H1 (cell line): ENCODE measurements around the gene MPIG6B. TPM values are rescaled to one million over a fixed set of nuclear protein-coding genes. Genes with fewer than 3 reads are reported as not detected.

Source experiments
- ASH2L ChIP-seq: fragments of 200-600, 300-600 bp; sonication (generic); IDR thresholded peaks from one replicate; pipeline ENCODE4 v1.7.1; 2017; ENCODE audit warnings: low read length
- CREB1 ChIP-seq: IDR thresholded peaks from 2 replicates; pipeline ENCODE4 v1.6.1; 2012; ENCODE audit warnings: inconsistent platforms
- EGR1 ChIP-seq: IDR thresholded peaks from 2 replicates; pipeline ENCODE4 v1.6.1; 2011; ENCODE audit warnings: low read depth, low read length, borderline replicate concordance
- EZH2 ChIP-seq: fragments of 200-600 bp; sonication (generic); IDR thresholded peaks from 2 replicates; pipeline ENCODE4 v1.7.1; 2012; ENCODE audit warnings: low read depth, mild to moderate bottlenecking, moderate library complexity, low read length, inconsistent platforms; ENCODE audit not compliant: severe bottlenecking
- FOSL1 ChIP-seq: IDR thresholded peaks from 2 replicates; pipeline ENCODE4 v1.6.1; 2011; ENCODE audit warnings: mild to moderate bottlenecking, low read depth, low read length, moderate library complexity; ENCODE audit not compliant: insufficient read depth
- HDAC6 ChIP-seq: IDR thresholded peaks from one replicate; pipeline ENCODE4 v1.7.1; 2012; ENCODE audit warnings: low read depth, mild to moderate bottlenecking, inconsistent platforms, low read length, moderate library complexity
- JUND ChIP-seq: IDR thresholded peaks from 2 replicates; pipeline ENCODE4 v1.6.1; 2011; ENCODE audit warnings: mild to moderate bottlenecking, improper control_type of control experiment, low read length
- KDM4A ChIP-seq: IDR thresholded peaks from one replicate; pipeline ENCODE4 v1.7.1; 2012; ENCODE audit warnings: low read depth, mild to moderate bottlenecking, moderate library complexity, low read length, inconsistent platforms; ENCODE audit not compliant: severe bottlenecking
- MAFK ChIP-seq: IDR thresholded peaks from 2 replicates; pipeline ENCODE4 v1.6.1; 2012; ENCODE audit warnings: low read depth, mild to moderate bottlenecking, improper control_type of control experiment, low read length
- NRF1 ChIP-seq: IDR thresholded peaks from 2 replicates; pipeline ENCODE4 v1.6.1; 2011; ENCODE audit warnings: mild to moderate bottlenecking, low read depth, low read length, improper control_type of control experiment
- PHF8 ChIP-seq: fragments of 200-600 bp; sonication (generic); conservative IDR thresholded peaks from 2 replicates; pipeline ENCODE4 v1.7.1; 2012; ENCODE audit warnings: low read depth, mild to moderate bottlenecking, inconsistent platforms, low read length, moderate library complexity
- POLR2AphosphoS5 ChIP-seq: IDR thresholded peaks from 2 replicates; pipeline ENCODE4 v1.6.1; 2011; ENCODE audit warnings: low read depth, low read length
- POU5F1 ChIP-seq: IDR thresholded peaks from 2 replicates; pipeline ENCODE4 v1.6.1; 2011; ENCODE audit warnings: low read depth, mild to moderate bottlenecking, low read length, moderate library complexity
- RAD21 ChIP-seq, 2 experiments: IDR thresholded peaks in 1 of 2; conservative IDR thresholded peaks in 1 of 2; 2 replicates each; pipeline ENCODE4 v1.6.1; 2011; ENCODE audit warnings: low read depth in 2 of 2, low read length in 2 of 2, improper control_type of control experiment in 1 of 2, inconsistent platforms in 1 of 2, mild to moderate bottlenecking in 1 of 2, moderate library complexity in 1 of 2
- RFX5 ChIP-seq: IDR thresholded peaks from 2 replicates; pipeline ENCODE4 v1.6.1; 2011; ENCODE audit warnings: low read depth, low read length, improper control_type of control experiment, borderline replicate concordance
- SIRT6 ChIP-seq: IDR thresholded peaks from one replicate; pipeline ENCODE4 v1.7.1; 2012; ENCODE audit warnings: low read length, inconsistent platforms
- SP1 ChIP-seq: IDR thresholded peaks from 2 replicates; pipeline ENCODE4 v1.6.1; 2011; ENCODE audit warnings: low read depth, low read length
- TAF7 ChIP-seq: optimal IDR thresholded peaks from 2 replicates; pipeline ENCODE3; 2011; ENCODE audit warnings: low read depth, mild to moderate bottlenecking, inconsistent platforms, low read length, moderate library complexity, borderline replicate concordance
- polyA plus RNA-seq, 7 experiments: library from polyadenylated mRNA; depleted of rRNA in 3 of 7; stranded (reverse) in 5 of 7; unstranded in 2 of 7; fragments of >200 nt in 5 of 7; fragments of 200-250 nt in 2 of 7; gene quantifications; 1 replicate in 5 of 7; 2 replicates in 1 of 7; 4 replicates in 1 of 7; pipeline versions ENCODE4 v1.2.1 to v1.2.3, GENCODE V29; 2011 to 2013; ENCODE audit warnings: missing spikeins in 2 of 7, mixed read lengths in 2 of 7
- total RNA-seq: library from RNA; stranded (reverse); fragmentation: NEBNext Ultra II Directional; extraction: Animal tissue kit (Norgen Biotek cat#: 25700); gene quantifications from 2 replicates; pipeline ENCODE4 v1.2.1, GENCODE V29; 2021

MPIG6B gene
- total and polyA plus RNA-seq, 2 of the 8 experiments (the other 6 are each of a cell fraction or from before 2014, with no cell fraction given), result 0.18 TPM; not detected in 1

- TF ChIP-seq EZH2 (no peak), EGR1 (no peak), POU5F1 (no peak), JUND (peak; percentile 83; the same call in 1 of the 2 replicates), ASH2L (peak; percentile 58), SIRT6 (no peak), RAD21 (IDR thresholded peaks at IDR 0.05 in 1 of 2, conservative IDR thresholded peaks at IDR 0.05 in 1 of 2; ENCODE audit: low read depth in 2 of 2, low read length in 2 of 2) (no peak), TAF7 (no peak), RFX5 (no peak), NRF1 (no peak), CREB1 (peak; percentile 93), HDAC6 (no peak), KDM4A (peak; percentile 66), SP1 (no peak; the same call in 1 of the 2 replicates), POLR2AphosphoS5 (no peak), FOSL1 (no peak), PHF8 (peak; percentile 96), MAFK (no peak)
Measured at GRCh38 chr6:31702819-31703716, 20.1 kb upstream of the MPIG6B start, which contains the start of gene ABHD16A (continued).
